OCI-LY7 (cell line): ENCODE data around the gene TEKTIP1. TPM values are rescaled to one million over a fixed set of nuclear protein-coding genes. Genes with fewer than 3 reads are reported as not detected.

Source experiments
- Bru-seq: library from RNA; stranded (reverse); fragments of 400-500 nt; gene quantifications from one replicate; lab custom pipeline; 2021; lab: Mats Ljungman, UMichigan
- BruChase-seq, 2 experiments: library from RNA; stranded (reverse); fragments of 400-500 nt; gene quantifications; one replicate each; lab custom pipeline; 2021; lab: Mats Ljungman, UMichigan
- BruUV-seq: library from RNA; stranded (reverse); fragments of 400-500 nt; replicated peaks from 2 replicates; lab custom pipeline; 2021; lab: Mats Ljungman, UMichigan
- CTCF ChIA-PET: fragments of 300-600 bp; sonication (Branson Sonifier 250); formaldehyde crosslinking; loops from one replicate; lab custom pipeline; 2022; ENCODE audit warnings: antibody characterized with exemption; ENCODE audit not compliant: unreplicated experiment; lab: Charles Lee
- POLR2A ChIA-PET: fragments of 300-600 bp; sonication (Branson Sonifier 250); formaldehyde crosslinking; loops from one replicate; lab custom pipeline; 2022; ENCODE audit warnings: antibody characterized with exemption; lab: Charles Lee
- DNase-seq: peaks from one replicate; pipeline ENCODE4 v3.0.0-alpha.2; 2015; ENCODE audit warnings: low spot score
- H2AFZ ChIP-seq: fragments of 200-600 bp; sonication (generic), shearing (Covaris generic); 2 replicates; pipeline ENCODE4 v1.6.1; 2014; ENCODE audit warnings: mild to moderate bottlenecking, antibody characterized with exemption, low read length, moderate library complexity
- H3K27ac ChIP-seq: fragments of 200-600 bp; sonication (generic); 2 replicates; pipeline ENCODE4 v1.5.1; 2014; ENCODE audit warnings: mixed run types, low read depth, mild to moderate bottlenecking, moderate library complexity, low read length, inconsistent platforms; ENCODE audit not compliant: poor library complexity, severe bottlenecking
- H3K36me3 ChIP-seq: fragments of 200-600 bp; sonication (generic); 2 replicates; pipeline ENCODE4 v1.6.1; 2014; ENCODE audit warnings: mild to moderate bottlenecking, antibody characterized with exemption, low read length, moderate library complexity, mixed read lengths; ENCODE audit not compliant: insufficient read depth
- H3K4me1 ChIP-seq: fragments of 200-600 bp; sonication (generic); 2 replicates; pipeline ENCODE4 v1.5.1; 2014; ENCODE audit warnings: mild to moderate bottlenecking, low read length; ENCODE audit not compliant: insufficient read depth, poor library complexity, severe bottlenecking
- H3K4me2 ChIP-seq: fragments of 200-600 bp; sonication (generic); 2 replicates; pipeline ENCODE4 v1.6.1; 2014; ENCODE audit warnings: mild to moderate bottlenecking, low read length
- H3K4me3 ChIP-seq: fragments of 200-600 bp; sonication (generic); 2 replicates; pipeline ENCODE4 v1.5.1; 2014; ENCODE audit warnings: mild to moderate bottlenecking, low read depth, low read length; ENCODE audit not compliant: poor library complexity, severe bottlenecking
- H3K79me2 ChIP-seq: fragments of 200-600 bp; sonication (generic); 2 replicates; pipeline ENCODE4 v1.6.1; 2016; ENCODE audit warnings: low read depth, mild to moderate bottlenecking, low read length, moderate library complexity, mixed read lengths; ENCODE audit not compliant: insufficient read depth
- H3K9me2 ChIP-seq: fragments of 200-600 bp; sonication (generic); 2 replicates; pipeline ENCODE4 v1.6.1; 2016; ENCODE audit warnings: mild to moderate bottlenecking, low read length, mixed read lengths; ENCODE audit not compliant: insufficient read depth
- H3K9me3 ChIP-seq: fragments of 200-600 bp; sonication (generic); 2 replicates; pipeline ENCODE4 v1.6.1; 2014; ENCODE audit warnings: mild to moderate bottlenecking, mixed run types, low read length, mixed read lengths
- H4K20me1 ChIP-seq: fragments of 200-600 bp; sonication (generic); 2 replicates; pipeline ENCODE4 v1.6.1; 2014; ENCODE audit warnings: mild to moderate bottlenecking, antibody characterized with exemption, low read length, moderate library complexity, mixed read lengths; ENCODE audit not compliant: insufficient read depth
- CTCF ChIP-seq: fragments of 200-600 bp; sonication (generic); conservative IDR thresholded peaks from 2 replicates; pipeline ENCODE4 v1.5.1; 2014; ENCODE audit warnings: mild to moderate bottlenecking, antibody characterized with exemption, low read length, moderate library complexity, mixed read lengths
- EZH2phosphoT487 ChIP-seq: fragments of 200-600 bp; sonication (generic); IDR thresholded peaks from 2 replicates; pipeline ENCODE4 v1.6.1; 2018; ENCODE audit warnings: low read depth, borderline replicate concordance, mild to moderate bottlenecking, mixed run types, antibody characterized with exemption, low read length, moderate library complexity, mixed read lengths
- intact Hi-C: fragments of 100-400 bp; cut with micrococcal nuclease; formaldehyde crosslinking; loops from one replicate; pipeline ENCODE4 v1.10.0; 2022; ENCODE audit not compliant: unreplicated experiment
- long read RNA-seq: library from polyadenylated mRNA; stranded (forward); transcript quantifications from one replicate; pipeline ENCODE4 v2.0.0, GENCODE V29; 2022
- total RNA-seq, 2 experiments: library from RNA; depleted of rRNA in 1 of 2; stranded (reverse); fragments of >200 nt in 1 of 2; shearing (Covaris generic) in 1 of 2; gene quantifications; 2 replicates each; pipeline ENCODE4 v1.2.3, GENCODE V29; 2014 to 2022

The TEKTIP1 gene
- 0.44 and 1.1 TPM in 2 replicates for total RNA-seq (2014; rRNA removed; shearing (Covaris generic))
- 7.0 and 9.7 TPM in 2 replicates for total RNA-seq (2022)
- percentile 45 among the genes with signal in this experiment for Bru-seq, nascent RNA
- BruChase-seq, experiment 1, labeled RNA remaining after a 6-hour chase = percentile 55 among the genes with signal in this experiment
- BruChase-seq, experiment 2, labeled RNA remaining after a 2-hour chase = percentile 54 among the genes with signal in this experiment
- long read RNA-seq = 0 reads

GRCh38 chr19:3538965-3539755 is at the start of gene TEKTIP1:
Gene TEKTIP1, plus strand, starts transcription at chr19:3539174. Its CDS starts 4 bp downstream, at chr19:3539178.
- TF ChIP-seq EZH2phosphoT487 (no peak), CTCF (no peak)
- POLR2A ChIA-PET = interaction anchor here (0.6 kb wide), 1 partner anchor 40 kb away, joined by 3 read pairs; no protein-coding TSS in a partner anchor
- no peak for DNase-seq

GRCh38 chr19:3491396-3492119 is 47.4 kb upstream of the TEKTIP1 start:
- POLR2A ChIA-PET = no interaction called here
- BruUV-seq = no TSS peak

More at GRCh38 chr19:3538965-3539755, at the start of gene TEKTIP1:
- no peaks in the 10 kb centered on the region for H3K9me2 ChIP-seq
- H3K36me3 ChIP-seq = peaks cover 63% of the 10 kb centered on the region
- no peak within 1 kb of the TSS for H2AFZ ChIP-seq
- no peak within 1 kb of the TSS for H3K4me2 ChIP-seq
- no peaks in the 10 kb centered on the region for H3K79me2 ChIP-seq
- H3K9me3 ChIP-seq = no peaks in the 10 kb centered on the region
- no peaks in the 10 kb centered on the region for H3K4me1 ChIP-seq
- H4K20me1 ChIP-seq = no peaks in the 10 kb centered on the region
- CTCF ChIA-PET = no interaction called here
- H3K27ac ChIP-seq = no peak within 1 kb of the TSS
- no TSS peak for BruUV-seq
- intact Hi-C loops = no loop called here
- H3K4me3 ChIP-seq = no peak within 1 kb of the TSS

More at GRCh38 chr19:3491396-3492119, 47.4 kb upstream of the TEKTIP1 start:
- Histone ChIP-seq H3K27ac (no peak overlapping the region), H3K79me2 (no peaks in the 10 kb centered on the region), H2AFZ (no peak overlapping the region), H3K4me2 (no peak overlapping the region), H4K20me1 (no peaks in the 10 kb centered on the region), H3K36me3 (peaks cover 42% of the 10 kb centered on the region), H3K4me3 (no peak overlapping the region), H3K9me2 (no peaks in the 10 kb centered on the region), H3K9me3 (no peaks in the 10 kb centered on the region), H3K4me1 (no peaks in the 10 kb centered on the region)
- TF ChIP-seq CTCF (no peak), EZH2phosphoT487 (no peak)
- intact Hi-C loops = no loop called here
- CTCF ChIA-PET = no interaction called here
- no peak for DNase-seq
